Measurements from ENCODE around the gene CENPF.

- TF ChIP-seq ELF4 (IDR thresholded peaks at IDR 0.05): no peak
- TF ChIP-seq SP1 (IDR thresholded peaks at IDR 0.05): no peak
- TF ChIP-seq FOXK2 (IDR thresholded peaks at IDR 0.05): no peak
- no peak for TF ChIP-seq SUZ12 (IDR thresholded peaks at IDR 0.05)
Observed at GRCh38 chr1:214666674-214667073, 63.7 kb downstream of the CENPF start.
